DND-41 (cell line): ENCODE results near the gene AK5.
"Not testable (repeated sequence)": the region's sequence is repeated elsewhere in the genome, so short reads cannot be mapped to it uniquely, and the experiment has no call there.

Experiments
- ATAC-seq: fragments of 200-7000 bp; cut with Tn5 transposase; 3 replicates; pipeline ENCODE4 v1.9.1; 2021; ENCODE audit warnings: low read depth; ENCODE audit not compliant: insufficient read depth
- DNase-seq: peaks from one replicate; pipeline ENCODE4 v3.0.0-alpha.2; 2020
- H2AFZ ChIP-seq: 2 replicates; pipeline ENCODE4 v1.6.0; 2012; ENCODE audit warnings: low read depth, low read length
- H3K27ac ChIP-seq: 2 replicates; pipeline ENCODE4 v1.5.1; 2012; ENCODE audit warnings: low read length, inconsistent platforms
- H3K27me3 ChIP-seq: fragments of 200-600 bp; sonication (generic); 2 replicates; pipeline ENCODE4 v1.6.0; 2012; ENCODE audit warnings: low read length, mild to moderate bottlenecking, inconsistent platforms; ENCODE audit not compliant: insufficient read depth, poor library complexity
- H3K36me3 ChIP-seq: 2 replicates; pipeline ENCODE4 v1.5.1; 2012; ENCODE audit warnings: low read length, inconsistent platforms; ENCODE audit not compliant: insufficient read depth
- H3K4me1 ChIP-seq: 2 replicates; pipeline ENCODE4 v1.5.1; 2012; ENCODE audit warnings: mild to moderate bottlenecking, low read length; ENCODE audit not compliant: insufficient read depth
- H3K4me2 ChIP-seq: 2 replicates; pipeline ENCODE4 v1.6.0; 2012; ENCODE audit warnings: mild to moderate bottlenecking, moderate library complexity, low read length, inconsistent platforms; ENCODE audit not compliant: insufficient read depth
- H3K4me3 ChIP-seq, 2 experiments: fragments of 200-600 bp in 1 of 2; shearing (Covaris generic) in 1 of 2; 2 replicates each; pipeline ENCODE4 v1.5.1; 2012 to 2016; ENCODE audit warnings: inconsistent platforms in 2 of 2, low read length in 2 of 2, mild to moderate bottlenecking in 2 of 2, low read depth in 1 of 2, moderate library complexity in 1 of 2
- H3K79me2 ChIP-seq: 2 replicates; pipeline ENCODE4 v1.6.0; 2012; ENCODE audit warnings: low read length, inconsistent platforms; ENCODE audit not compliant: insufficient read depth
- H3K9ac ChIP-seq: 2 replicates; pipeline ENCODE4 v1.6.0; 2012; ENCODE audit warnings: low read depth, mild to moderate bottlenecking, inconsistent platforms, low read length, moderate library complexity
- H3K9me3 ChIP-seq: 2 replicates; pipeline ENCODE4 v1.5.1; 2012; ENCODE audit warnings: low read length, moderate library complexity, mild to moderate bottlenecking, inconsistent platforms; ENCODE audit not compliant: insufficient read depth, severe bottlenecking
- H4K20me1 ChIP-seq: 2 replicates; pipeline ENCODE4 v1.6.0; 2012; ENCODE audit warnings: low read length; ENCODE audit not compliant: insufficient read depth
- EZH2 ChIP-seq: IDR thresholded peaks from 3 replicates; pipeline ENCODE4 v1.6.1; 2012; ENCODE audit warnings: borderline replicate concordance, low read depth, mild to moderate bottlenecking, moderate library complexity, low read length, inconsistent platforms; ENCODE audit not compliant: severe bottlenecking
- TF ChIP-seq, protein P1 (sequence below): IDR thresholded peaks from 2 replicates; pipeline ENCODE4 v1.5.1; 2012; ENCODE audit warnings: borderline replicate concordance, low read length, moderate library complexity, mild to moderate bottlenecking; ENCODE audit not compliant: poor library complexity, severe bottlenecking; ENCODE audit errors: extremely low read depth

The AK5 gene

DNA sequence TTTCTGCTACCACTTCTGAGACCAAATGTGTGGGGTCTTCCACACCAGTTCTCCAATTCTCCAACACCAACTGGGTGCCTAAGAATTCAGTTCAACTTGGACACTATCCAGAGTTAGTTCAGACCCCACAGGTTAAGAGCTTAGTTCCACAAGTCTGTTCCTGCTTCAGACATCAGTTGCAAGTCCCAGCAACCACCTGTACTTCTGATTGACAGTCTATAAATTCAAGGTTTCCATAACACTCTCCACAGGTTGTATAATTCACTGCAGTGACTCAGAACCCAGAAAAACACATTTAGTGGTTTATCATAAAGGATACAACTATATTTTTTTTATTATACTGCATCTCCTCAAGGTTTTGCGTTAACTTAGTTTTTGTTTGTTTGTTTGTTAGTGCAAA is 18.7 kb downstream of the AK5 start:
- H3K4me1 ChIP-seq, result no peaks in the 10 kb centered on the region
- no peak overlapping the region for H3K27ac ChIP-seq
- no peaks in the 10 kb centered on the region for H3K9me3 ChIP-seq
- H3K79me2 ChIP-seq, result no peaks in the 10 kb centered on the region
- no peak overlapping the region for H3K4me3 ChIP-seq
- TF ChIP-seq EZH2, result no peak
- TF ChIP-seq, protein P1, sequence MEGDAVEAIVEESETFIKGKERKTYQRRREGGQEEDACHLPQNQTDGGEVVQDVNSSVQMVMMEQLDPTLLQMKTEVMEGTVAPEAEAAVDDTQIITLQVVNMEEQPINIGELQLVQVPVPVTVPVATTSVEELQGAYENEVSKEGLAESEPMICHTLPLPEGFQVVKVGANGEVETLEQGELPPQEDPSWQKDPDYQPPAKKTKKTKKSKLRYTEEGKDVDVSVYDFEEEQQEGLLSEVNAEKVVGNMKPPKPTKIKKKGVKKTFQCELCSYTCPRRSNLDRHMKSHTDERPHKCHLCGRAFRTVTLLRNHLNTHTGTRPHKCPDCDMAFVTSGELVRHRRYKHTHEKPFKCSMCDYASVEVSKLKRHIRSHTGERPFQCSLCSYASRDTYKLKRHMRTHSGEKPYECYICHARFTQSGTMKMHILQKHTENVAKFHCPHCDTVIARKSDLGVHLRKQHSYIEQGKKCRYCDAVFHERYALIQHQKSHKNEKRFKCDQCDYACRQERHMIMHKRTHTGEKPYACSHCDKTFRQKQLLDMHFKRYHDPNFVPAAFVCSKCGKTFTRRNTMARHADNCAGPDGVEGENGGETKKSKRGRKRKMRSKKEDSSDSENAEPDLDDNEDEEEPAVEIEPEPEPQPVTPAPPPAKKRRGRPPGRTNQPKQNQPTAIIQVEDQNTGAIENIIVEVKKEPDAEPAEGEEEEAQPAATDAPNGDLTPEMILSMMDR, result no peak
- DNase-seq (no peak), ATAC-seq (no peak)
- no peak overlapping the region for H3K4me2 ChIP-seq
- H3K9ac ChIP-seq, result no peak overlapping the region
- no peak overlapping the region for H2AFZ ChIP-seq
- H4K20me1 ChIP-seq, result no peaks in the 10 kb centered on the region
- no peaks in the 10 kb centered on the region for H3K27me3 ChIP-seq
- H3K36me3 ChIP-seq, result no peaks in the 10 kb centered on the region

GRCh38 chr1:77303387-77303786 is 21.6 kb downstream of the AK5 start:
- no peaks in the 10 kb centered on the region for H3K27me3 ChIP-seq
- H3K4me2 ChIP-seq, result no peak overlapping the region
- no peaks in the 10 kb centered on the region for H3K36me3 ChIP-seq
- H3K4me1 ChIP-seq, result no peaks in the 10 kb centered on the region
- DNase-seq (no peak), ATAC-seq (no peak)
- no peak for TF ChIP-seq EZH2
- no peak overlapping the region for H3K9ac ChIP-seq
- no peaks in the 10 kb centered on the region for H3K79me2 ChIP-seq
- H3K27ac ChIP-seq, result no peak overlapping the region
- H3K9me3 ChIP-seq, result no peaks in the 10 kb centered on the region
- no peak overlapping the region for H3K4me3 ChIP-seq
- H2AFZ ChIP-seq, result no peak overlapping the region
- no peaks in the 10 kb centered on the region for H4K20me1 ChIP-seq

- H3K4me3 ChIP-seq, result no peak overlapping the region
- no peak overlapping the region for H3K27ac ChIP-seq
- no peak for TF ChIP-seq EZH2
- TF ChIP-seq, protein P1, result no peak
- no peak for ATAC-seq
- H2AFZ ChIP-seq, result no peak overlapping the region
- H3K4me2 ChIP-seq, result no peak overlapping the region
- H3K27me3 ChIP-seq, result no peaks in the 10 kb centered on the region
- no peaks in the 10 kb centered on the region for H3K4me1 ChIP-seq
- H3K79me2 ChIP-seq, result no peaks in the 10 kb centered on the region
- no peaks in the 10 kb centered on the region for H3K9me3 ChIP-seq
- H3K36me3 ChIP-seq, result no peaks in the 10 kb centered on the region
- H3K9ac ChIP-seq, result no peak overlapping the region
- H4K20me1 ChIP-seq, result no peaks in the 10 kb centered on the region
- no peak for DNase-seq
These were observed 27.2 kb downstream of the AK5 start for GRCh38 chr1:77308889-77309621.

GRCh38 chr1:77310924-77311323 is 29.1 kb downstream of the AK5 start:
- Histone ChIP-seq H3K4me3 (no peak overlapping the region), H2AFZ (no peak overlapping the region), H3K9ac (no peak overlapping the region), H3K9me3 (no peaks in the 10 kb centered on the region), H3K4me1 (no peaks in the 10 kb centered on the region), H3K79me2 (no peaks in the 10 kb centered on the region), H3K4me2 (no peak overlapping the region), H3K27me3 (no peaks in the 10 kb centered on the region), H4K20me1 (no peaks in the 10 kb centered on the region), H3K27ac (no peak overlapping the region), H3K36me3 (no peaks in the 10 kb centered on the region)
- DNase-seq (no peak), ATAC-seq (no peak)
- TF ChIP-seq EZH2, result no peak

DNA sequence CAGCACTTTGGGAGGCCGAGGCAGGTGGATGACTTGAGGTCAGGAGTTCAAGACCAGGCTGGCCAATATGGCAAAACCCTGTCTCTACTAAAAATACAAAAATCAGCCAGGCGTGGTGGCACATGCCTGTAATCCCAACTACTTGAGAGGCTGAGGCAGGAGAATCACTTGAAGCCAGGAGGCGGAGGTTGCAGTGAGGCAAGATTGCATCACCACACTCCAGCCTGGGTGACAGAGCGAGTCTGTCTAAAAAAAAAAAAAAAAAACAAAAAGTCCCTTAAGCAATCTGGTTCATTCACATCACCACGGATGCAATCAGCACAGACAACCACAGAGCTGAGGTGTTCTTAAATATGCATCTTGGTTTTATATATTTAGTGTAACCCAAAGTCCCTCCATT is 30.5 kb downstream of the AK5 start:
- not testable (repeated sequence) for H3K9ac ChIP-seq, H3K4me3 ChIP-seq, H3K27ac ChIP-seq, H3K36me3 ChIP-seq, H2AFZ ChIP-seq, H3K4me2 ChIP-seq, H4K20me1 ChIP-seq, H3K9me3 ChIP-seq, H3K27me3 ChIP-seq, H3K4me1 ChIP-seq, ATAC-seq, H3K79me2 ChIP-seq, DNase-seq
